Endothelial cell of umbilical vein (primary cell): ENCODE results near the gene CCL11. TPM values are rescaled to one million over a fixed set of nuclear protein-coding genes. Genes with fewer than 3 reads are reported as not detected.

Experiments
- BruUV-seq: library from RNA; stranded (reverse); fragments of 400-500 nt; replicated peaks from 2 replicates; lab custom pipeline; 2021; lab: Mats Ljungman, UMichigan
- CTCF ChIA-PET: fragments of 300-600, 350-600 bp; sonication (Branson Sonifier 250); formaldehyde crosslinking; loops from one replicate; lab custom pipeline; 2021; ENCODE audit warnings: antibody characterized with exemption, inconsistent platforms; lab: Charles Lee
- POLR2A ChIA-PET: fragments of 300-600, 350-600 bp; sonication (Branson Sonifier 250); formaldehyde crosslinking; loops from one replicate; lab custom pipeline; 2021; ENCODE audit warnings: antibody characterized with exemption, inconsistent platforms; lab: Charles Lee
- DNase-seq: peaks from one replicate; pipeline ENCODE4 v3.0.0-alpha.2; 2011; ENCODE audit warnings: low read depth, low spot score
- FAIRE-seq: peaks from 2 replicates; lab custom pipeline; 2011; peaks lifted over from hg19 to GRCh38; lab: Jason Lieb, UNC
- H2AFZ ChIP-seq: 2 replicates; pipeline ENCODE4 v1.6.0; 2012; ENCODE audit warnings: low read depth, low read length, control low read depth, inconsistent platforms
- H3K27ac ChIP-seq: 2 replicates; pipeline ENCODE4 v1.5.1; 2011; ENCODE audit warnings: low read depth, mild to moderate bottlenecking, control low read depth, low read length, moderate library complexity; ENCODE audit not compliant: insufficient read depth
- H3K27me3 ChIP-seq, 2 experiments: 2 replicates each; pipeline versions ENCODE4 v1.6.0 to v1.6.1; 2011; ENCODE audit warnings: low read length in 2 of 2, mixed read lengths in 1 of 2; ENCODE audit not compliant: control insufficient read depth in 2 of 2, insufficient read depth in 2 of 2
- H3K36me3 ChIP-seq, 2 experiments: 2 replicates in 1 of 2; 3 replicates in 1 of 2; pipeline ENCODE4 v1.5.1; 2011; ENCODE audit warnings: low read length in 2 of 2, mild to moderate bottlenecking in 1 of 2, moderate library complexity in 1 of 2; ENCODE audit not compliant: control insufficient read depth in 2 of 2, insufficient read depth in 2 of 2; ENCODE audit errors: extremely low read depth in 1 of 2
- H3K4me1 ChIP-seq: 3 replicates; pipeline ENCODE4 v1.5.1; 2011; ENCODE audit warnings: mild to moderate bottlenecking, low read length; ENCODE audit not compliant: control insufficient read depth, insufficient read depth; ENCODE audit errors: extremely low read depth
- H3K4me2 ChIP-seq: 2 replicates; pipeline ENCODE4 v1.6.1; 2011; ENCODE audit warnings: low read length, control low read depth, mixed read lengths; ENCODE audit not compliant: insufficient read depth
- H3K4me3 ChIP-seq, 3 experiments: fragments of 200-600 bp in 1 of 3; sonication (generic), shearing (Covaris generic) in 1 of 3; replicated peaks in 1 of 3; 2 replicates each; pipeline ENCODE4 v1.5.1; 2011 to 2016; ENCODE audit warnings: control low read depth in 3 of 3, low read length in 3 of 3, mild to moderate bottlenecking in 2 of 3, inconsistent platforms in 1 of 3, low read depth in 1 of 3, moderate library complexity in 1 of 3; ENCODE audit not compliant: insufficient read depth in 1 of 3
- H3K79me2 ChIP-seq: 2 replicates; pipeline ENCODE4 v1.6.0; 2012; ENCODE audit warnings: low read length, inconsistent platforms; ENCODE audit not compliant: control insufficient read depth, insufficient read depth
- H3K9ac ChIP-seq: replicated peaks from 2 replicates; pipeline ENCODE3; 2011; ENCODE audit warnings: low read length, control low read depth; ENCODE audit not compliant: insufficient read depth; ENCODE audit errors: extremely low read depth
- H3K9me1 ChIP-seq: replicated peaks from 3 replicates; pipeline ENCODE4 v1.6.0; 2011; ENCODE audit warnings: mild to moderate bottlenecking, low read length; ENCODE audit not compliant: control insufficient read depth, insufficient read depth; ENCODE audit errors: extremely low read depth
- H3K9me3 ChIP-seq: replicated peaks from 2 replicates; pipeline ENCODE4 v1.5.1; 2012; ENCODE audit warnings: low read length, inconsistent platforms; ENCODE audit not compliant: control insufficient read depth, insufficient read depth
- H4K20me1 ChIP-seq: replicated peaks from 2 replicates; pipeline ENCODE3; 2011; ENCODE audit warnings: mild to moderate bottlenecking, low read length; ENCODE audit not compliant: control insufficient read depth, insufficient read depth; ENCODE audit errors: extremely low read depth
- EZH2 ChIP-seq: IDR thresholded peaks from 2 replicates; pipeline ENCODE4 v1.6.1; 2012; ENCODE audit warnings: borderline replicate concordance, low read depth, mild to moderate bottlenecking, moderate library complexity, low read length, inconsistent platforms; ENCODE audit not compliant: severe bottlenecking
- FOS ChIP-seq: IDR thresholded peaks from 2 replicates; pipeline ENCODE4 v1.6.1; 2011; ENCODE audit warnings: mild to moderate bottlenecking, low read length, moderate library complexity, borderline replicate concordance; ENCODE audit not compliant: insufficient read depth
- GATA2 ChIP-seq: IDR thresholded peaks from 2 replicates; pipeline ENCODE4 v1.7.0; 2011; ENCODE audit warnings: low read depth, mild to moderate bottlenecking, moderate library complexity, mixed read lengths, low read length; ENCODE audit not compliant: insufficient read length, insufficient read depth
- JUN ChIP-seq: IDR thresholded peaks from 2 replicates; pipeline ENCODE4 v1.6.1; 2011; ENCODE audit warnings: borderline replicate concordance, low read depth; ENCODE audit not compliant: insufficient read length, insufficient read depth
- MAX ChIP-seq: IDR thresholded peaks from 2 replicates; pipeline ENCODE4 v1.6.1; 2011; ENCODE audit not compliant: insufficient read depth, insufficient read length
- MYC ChIP-seq: IDR thresholded peaks from one replicate; pipeline ENCODE4 v1.6.1; 2011; ENCODE audit warnings: mild to moderate bottlenecking, low read depth, low read length
- POLR2A ChIP-seq: IDR thresholded peaks from 2 replicates; pipeline ENCODE4 v1.6.1; 2012; ENCODE audit warnings: low read depth, mild to moderate bottlenecking, control low read depth, low read length
- POLR2AphosphoS5 ChIP-seq: IDR thresholded peaks from 2 replicates; pipeline ENCODE4 v1.6.1; 2012; ENCODE audit warnings: low read depth, mild to moderate bottlenecking, control low read depth, low read length, moderate library complexity; ENCODE audit not compliant: insufficient read depth
- dilution Hi-C: fragments of 300-500 bp; cut with MboI; formaldehyde crosslinking; loops from one replicate; pipeline ENCODE4 v1.15.0; 2019; ENCODE audit warnings: low sequenced_read_pairs; ENCODE audit not compliant: extremely low pct_ligation_motif_present
- intact Hi-C: fragments of 100-400 bp; cut with micrococcal nuclease; formaldehyde crosslinking; loops from one replicate; pipeline ENCODE4 v1.10.0; 2022
- polyA plus RNA-seq, 4 experiments: library from polyadenylated mRNA; depleted of rRNA in 3 of 4; stranded (reverse) in 3 of 4; unstranded in 1 of 4; fragments of >200 nt; gene quantifications; 2 replicates each; pipeline versions ENCODE4 v1.2.1 to v1.2.3, GENCODE V29; 2011 to 2012; ENCODE audit warnings: missing spikeins in 1 of 4
- total RNA-seq: library from RNA; stranded (reverse); gene quantifications from 2 replicates; pipeline ENCODE4 v1.2.3, GENCODE V29; 2021
- TF ChIP-seq, protein P1 (sequence below), 2 donors: IDR thresholded peaks; 1 replicate in 1 of 2; 2 replicates in 1 of 2; pipeline ENCODE4 v1.5.1; 2011; ENCODE audit warnings: low read length in 2 of 2, mild to moderate bottlenecking in 2 of 2, moderate library complexity in 2 of 2, control low read depth in 1 of 2, inconsistent platforms in 1 of 2, low read depth in 1 of 2; ENCODE audit not compliant: insufficient read depth in 1 of 2; ENCODE audit errors: extremely low read depth in 1 of 2

The CCL11 gene
- total and polyA plus RNA-seq, 2 donors (not counting 3 experiments of a cell fraction or from before 2014, with no cell fraction given), result not detected

GRCh38 chr17:34313164-34313563, 27.6 kb downstream of the CCL11 start:
- CTCF ChIA-PET, result interaction anchor here (1.0 to 8.7 kb wide), 2 partner anchors 48 to 111 kb away, joined by 3 to 202 read pairs; no protein-coding TSS in a partner anchor
- DNase-seq, result no peak
- POLR2A ChIA-PET, result no interaction called here
- no peak overlapping the region for H3K9ac ChIP-seq
- intact Hi-C loops (no loop called here), dilution Hi-C loops (loop anchor here (25.0 kb wide), 1 partner anchor 101 kb away; no protein-coding TSS in a partner anchor)
- no peak overlapping the region for H3K4me3 ChIP-seq
- H3K79me2 ChIP-seq, result no peaks in the 10 kb centered on the region
- H3K27ac ChIP-seq, result no peak overlapping the region
- FAIRE-seq, result no peak
- no peaks in the 10 kb centered on the region for H3K36me3 ChIP-seq
- no peaks in the 10 kb centered on the region for H3K4me1 ChIP-seq
- no peak for TF ChIP-seq POLR2AphosphoS5
- no peak for TF ChIP-seq EZH2
- no peak for TF ChIP-seq FOS
- no peak for TF ChIP-seq GATA2
- TF ChIP-seq, protein P1, sequence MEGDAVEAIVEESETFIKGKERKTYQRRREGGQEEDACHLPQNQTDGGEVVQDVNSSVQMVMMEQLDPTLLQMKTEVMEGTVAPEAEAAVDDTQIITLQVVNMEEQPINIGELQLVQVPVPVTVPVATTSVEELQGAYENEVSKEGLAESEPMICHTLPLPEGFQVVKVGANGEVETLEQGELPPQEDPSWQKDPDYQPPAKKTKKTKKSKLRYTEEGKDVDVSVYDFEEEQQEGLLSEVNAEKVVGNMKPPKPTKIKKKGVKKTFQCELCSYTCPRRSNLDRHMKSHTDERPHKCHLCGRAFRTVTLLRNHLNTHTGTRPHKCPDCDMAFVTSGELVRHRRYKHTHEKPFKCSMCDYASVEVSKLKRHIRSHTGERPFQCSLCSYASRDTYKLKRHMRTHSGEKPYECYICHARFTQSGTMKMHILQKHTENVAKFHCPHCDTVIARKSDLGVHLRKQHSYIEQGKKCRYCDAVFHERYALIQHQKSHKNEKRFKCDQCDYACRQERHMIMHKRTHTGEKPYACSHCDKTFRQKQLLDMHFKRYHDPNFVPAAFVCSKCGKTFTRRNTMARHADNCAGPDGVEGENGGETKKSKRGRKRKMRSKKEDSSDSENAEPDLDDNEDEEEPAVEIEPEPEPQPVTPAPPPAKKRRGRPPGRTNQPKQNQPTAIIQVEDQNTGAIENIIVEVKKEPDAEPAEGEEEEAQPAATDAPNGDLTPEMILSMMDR (IDR thresholded peaks at IDR 0.05; ENCODE audit: extremely low read depth in 1 of 2, insufficient read depth in 1 of 2, low read depth in 1 of 2, low read length in 2 of 2), result no peak
- no peak for TF ChIP-seq MAX
- TF ChIP-seq JUN, result no peak
- TF ChIP-seq POLR2A, result no peak
- no peak for TF ChIP-seq MYC
- BruUV-seq, result no TSS peak
- H3K9me3 ChIP-seq, result no peaks in the 10 kb centered on the region
- no peaks in the 10 kb centered on the region for H4K20me1 ChIP-seq
- H3K9me1 ChIP-seq, result no peaks in the 10 kb centered on the region
- peaks cover 20 to 26% of the 10 kb centered on the region in 2 experiments for H3K27me3 ChIP-seq
- H3K4me2 ChIP-seq, result no peak overlapping the region
- H2AFZ ChIP-seq, result no peak overlapping the region
